Panc1 (cell line): ENCODE results near the gene RACK1.
"Not testable (repeated sequence)": the region's sequence is repeated elsewhere in the genome, so short reads cannot be mapped to it uniquely, and the experiment has no call there.

Experiments used
- CTCF ChIP-seq: fragments of 450-650 bp; IDR thresholded peaks from 2 replicates; pipeline ENCODE4 v1.5.1; 2017; ENCODE audit warnings: mild to moderate bottlenecking
- POLR2AphosphoS5 ChIP-seq: IDR thresholded peaks from 2 replicates; pipeline ENCODE4 v1.6.1; 2012; ENCODE audit warnings: mild to moderate bottlenecking, low read depth, low read length, moderate library complexity
- REST ChIP-seq, 2 experiments: IDR thresholded peaks; 2 replicates each; pipeline ENCODE4 v1.6.1; 2011 to 2012; ENCODE audit warnings: low read depth in 2 of 2, control low read depth in 1 of 2, low read length in 1 of 2, mild to moderate bottlenecking in 1 of 2, moderate library complexity in 1 of 2; ENCODE audit not compliant: insufficient read depth in 1 of 2

- TF ChIP-seq CTCF; POLR2AphosphoS5; REST (IDR thresholded peaks at IDR 0.05; ENCODE audit: insufficient read depth in 1 of 2, low read depth in 2 of 2, low read length in 1 of 2): not testable (repeated sequence)
Measured at GRCh38 chr5:181287331-181287730, 43.6 kb upstream of the RACK1 start.
